ENCODE measurements around the gene TAS2R60. TPM values are rescaled to one million over a fixed set of nuclear protein-coding genes. Genes with fewer than 3 reads are reported as not detected.

TAS2R60 gene
- total RNA-seq, 1 experiment from 2014 or later = 0.24 TPM

DNA sequence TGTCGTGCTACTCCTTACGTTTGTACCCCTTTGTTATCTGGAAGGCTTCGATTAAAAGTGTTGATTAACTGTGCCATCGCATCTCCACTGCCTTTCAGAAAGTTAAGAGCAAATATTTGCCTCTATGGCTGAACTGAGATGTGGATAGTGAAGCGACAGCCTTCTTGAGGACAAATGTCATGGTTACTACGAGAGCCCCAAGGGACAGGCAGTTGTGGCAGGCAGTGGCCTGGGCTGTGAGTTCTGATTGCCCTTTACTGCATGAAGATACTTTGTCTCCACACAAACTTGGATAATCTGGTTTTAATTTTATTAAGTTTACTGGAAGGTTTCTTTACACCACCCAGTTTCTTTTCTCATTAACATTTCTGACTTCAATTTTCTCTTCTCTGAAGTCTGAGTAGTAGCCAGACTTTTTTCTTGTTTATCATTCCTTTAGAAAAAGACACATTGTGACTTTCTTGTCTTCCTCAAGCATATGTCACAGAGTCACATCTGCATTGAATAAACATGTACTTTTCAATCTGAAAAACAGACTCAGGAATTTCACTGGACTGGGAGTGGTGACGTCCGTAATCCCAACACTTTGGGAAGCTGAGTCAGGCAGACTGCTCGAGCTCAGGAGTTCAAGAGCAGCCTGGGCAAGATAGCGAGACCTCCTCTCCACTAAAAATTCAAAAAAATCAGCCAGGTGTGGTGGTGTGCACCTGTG, 36.0 kb downstream of the TAS2R60 start (continued):
- TF ChIP-seq, protein P1, sequence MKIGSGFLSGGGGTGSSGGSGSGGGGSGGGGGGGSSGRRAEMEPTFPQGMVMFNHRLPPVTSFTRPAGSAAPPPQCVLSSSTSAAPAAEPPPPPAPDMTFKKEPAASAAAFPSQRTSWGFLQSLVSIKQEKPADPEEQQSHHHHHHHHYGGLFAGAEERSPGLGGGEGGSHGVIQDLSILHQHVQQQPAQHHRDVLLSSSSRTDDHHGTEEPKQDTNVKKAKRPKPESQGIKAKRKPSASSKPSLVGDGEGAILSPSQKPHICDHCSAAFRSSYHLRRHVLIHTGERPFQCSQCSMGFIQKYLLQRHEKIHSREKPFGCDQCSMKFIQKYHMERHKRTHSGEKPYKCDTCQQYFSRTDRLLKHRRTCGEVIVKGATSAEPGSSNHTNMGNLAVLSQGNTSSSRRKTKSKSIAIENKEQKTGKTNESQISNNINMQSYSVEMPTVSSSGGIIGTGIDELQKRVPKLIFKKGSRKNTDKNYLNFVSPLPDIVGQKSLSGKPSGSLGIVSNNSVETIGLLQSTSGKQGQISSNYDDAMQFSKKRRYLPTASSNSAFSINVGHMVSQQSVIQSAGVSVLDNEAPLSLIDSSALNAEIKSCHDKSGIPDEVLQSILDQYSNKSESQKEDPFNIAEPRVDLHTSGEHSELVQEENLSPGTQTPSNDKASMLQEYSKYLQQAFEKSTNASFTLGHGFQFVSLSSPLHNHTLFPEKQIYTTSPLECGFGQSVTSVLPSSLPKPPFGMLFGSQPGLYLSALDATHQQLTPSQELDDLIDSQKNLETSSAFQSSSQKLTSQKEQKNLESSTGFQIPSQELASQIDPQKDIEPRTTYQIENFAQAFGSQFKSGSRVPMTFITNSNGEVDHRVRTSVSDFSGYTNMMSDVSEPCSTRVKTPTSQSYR (CRISPR knock-in tag; IDR thresholded peaks at IDR 0.05) = no peak
- TF ChIP-seq HMGXB4 (CRISPR knock-in tag; IDR thresholded peaks at IDR 0.05) (no peak), ZNF671 (CRISPR knock-in tag; IDR thresholded peaks at IDR 0.05) (no peak)

DNA sequence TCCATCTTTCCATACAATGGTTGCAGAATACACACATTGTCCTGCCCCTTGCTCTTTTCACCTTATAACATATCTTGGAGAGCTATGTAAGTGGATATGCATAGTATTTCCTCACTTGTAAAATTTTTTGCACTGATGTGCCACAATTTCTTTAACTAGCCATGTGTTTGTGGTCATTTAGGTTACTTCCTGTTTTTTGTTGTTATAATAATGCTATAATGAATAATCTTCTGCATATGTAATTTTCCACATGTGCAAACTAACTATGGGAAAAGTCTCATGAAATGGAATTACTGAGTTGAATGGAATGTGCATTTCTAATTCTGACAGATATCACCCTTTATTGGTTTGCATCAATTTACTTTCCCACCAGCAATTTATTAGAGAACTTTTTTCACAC, 37.2 kb downstream of the TAS2R60 start:
- no peak for DNase-seq (ENCODE audit: low spot score)
- ATAC-seq = no peak
- no peaks in the 10 kb centered on the region for H3K27me3 Mint-ChIP-seq (ENCODE audit: low read depth)
- H3K27ac Mint-ChIP-seq = no peak overlapping the region
- ChIA-PET POLR2A (no interaction called here), CTCF (no interaction called here)
- no peaks in the 10 kb centered on the region for H3K36me3 Mint-ChIP-seq
- H3K9me3 Mint-ChIP-seq = no peaks in the 10 kb centered on the region
- H3K4me1 Mint-ChIP-seq = no peaks in the 10 kb centered on the region
- no peak overlapping the region for H3K4me3 Mint-ChIP-seq
- TF ChIP-seq, protein P2, sequence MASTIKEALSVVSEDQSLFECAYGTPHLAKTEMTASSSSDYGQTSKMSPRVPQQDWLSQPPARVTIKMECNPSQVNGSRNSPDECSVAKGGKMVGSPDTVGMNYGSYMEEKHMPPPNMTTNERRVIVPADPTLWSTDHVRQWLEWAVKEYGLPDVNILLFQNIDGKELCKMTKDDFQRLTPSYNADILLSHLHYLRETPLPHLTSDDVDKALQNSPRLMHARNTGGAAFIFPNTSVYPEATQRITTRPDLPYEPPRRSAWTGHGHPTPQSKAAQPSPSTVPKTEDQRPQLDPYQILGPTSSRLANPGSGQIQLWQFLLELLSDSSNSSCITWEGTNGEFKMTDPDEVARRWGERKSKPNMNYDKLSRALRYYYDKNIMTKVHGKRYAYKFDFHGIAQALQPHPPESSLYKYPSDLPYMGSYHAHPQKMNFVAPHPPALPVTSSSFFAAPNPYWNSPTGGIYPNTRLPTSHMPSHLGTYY (CRISPR knock-in tag; IDR thresholded peaks at IDR 0.05) = no peak
- no peak for TF ChIP-seq ATF2 (CRISPR knock-in tag; IDR thresholded peaks at IDR 0.05; ENCODE audit: borderline replicate concordance, low read depth)
- TF ChIP-seq MLX (CRISPR knock-in tag; IDR thresholded peaks at IDR 0.05) = no peak
- TF ChIP-seq ETV6 (CRISPR knock-in tag; IDR thresholded peaks at IDR 0.05) = no peak
- no peak for TF ChIP-seq HMGXB4 (CRISPR knock-in tag; IDR thresholded peaks at IDR 0.05)
- TF ChIP-seq, protein P1 (CRISPR knock-in tag; IDR thresholded peaks at IDR 0.05) = no peak
- TF ChIP-seq TCF7 (CRISPR knock-in tag; IDR thresholded peaks at IDR 0.05; ENCODE audit: low read depth) = no peak
- TF ChIP-seq PRRX2 (CRISPR knock-in tag; IDR thresholded peaks at IDR 0.05) = no peak
- no peak for TF ChIP-seq ZNF396 (CRISPR knock-in tag; IDR thresholded peaks at IDR 0.05; ENCODE audit: borderline replicate concordance)
- TF ChIP-seq, protein P3, sequence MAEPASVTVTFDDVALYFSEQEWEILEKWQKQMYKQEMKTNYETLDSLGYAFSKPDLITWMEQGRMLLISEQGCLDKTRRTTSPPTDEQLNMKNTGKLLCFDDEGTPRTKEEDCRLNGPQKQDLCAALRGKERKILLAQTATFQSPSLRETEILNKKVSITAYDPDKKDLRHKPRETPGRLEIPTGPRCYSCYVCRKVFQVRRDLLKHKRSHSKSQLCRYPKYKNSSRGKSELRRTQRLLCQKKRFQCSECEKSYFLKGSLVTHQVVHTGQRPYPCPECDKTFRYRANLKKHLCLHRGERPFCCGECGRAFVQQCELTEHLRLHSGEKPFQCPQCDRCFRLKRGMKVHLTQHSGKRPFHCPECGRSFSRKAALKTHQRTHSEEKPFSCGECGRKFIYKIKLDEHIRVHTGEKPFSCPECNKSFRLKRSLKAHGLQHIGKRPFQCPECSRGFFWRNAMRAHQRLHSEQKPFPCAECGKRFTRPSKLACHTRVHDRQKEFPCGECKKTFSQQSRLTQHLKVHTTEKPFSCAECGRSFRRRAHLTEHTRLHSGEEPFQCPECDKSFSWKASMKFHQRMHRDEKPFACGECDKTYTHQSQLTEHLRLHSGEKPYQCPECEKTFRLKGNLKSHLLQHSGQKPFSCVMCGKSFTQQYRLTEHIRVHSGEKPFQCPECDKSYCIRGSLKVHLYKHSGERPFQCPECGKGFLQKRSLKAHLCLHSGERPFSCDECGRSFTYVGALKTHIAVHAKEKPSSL (CRISPR knock-in tag; conservative IDR thresholded peaks at IDR 0.05) = no peak
- TF ChIP-seq ZNF219 (CRISPR knock-in tag; IDR thresholded peaks at IDR 0.05; ENCODE audit: borderline replicate concordance) = no peak
- no peak for TF ChIP-seq ZNF532 (CRISPR knock-in tag; IDR thresholded peaks at IDR 0.05; ENCODE audit: borderline replicate concordance)
- TF ChIP-seq IRF2 (CRISPR knock-in tag; IDR thresholded peaks at IDR 0.05; ENCODE audit: borderline replicate concordance, low read depth) = no peak

Measured in WTC11 (cell line).